ENCODE data around the gene LIPC. TPM values are rescaled to one million over a fixed set of nuclear protein-coding genes. Genes with fewer than 3 reads are reported as not detected.

LIPC gene
- total and polyA plus RNA-seq, 2 of the 4 experiments (the other 2 are of a cell fraction), result 0.07 TPM; not detected in 1

GRCh38 chr15:58568157-58568571, 136.4 kb downstream of the LIPC start:
- intact Hi-C loops (cut with micrococcal nuclease), result no loop called here

More at GRCh38 chr15:58568157-58568571, 136.4 kb downstream of the LIPC start:
- Histone ChIP-seq H2BK120ac (ENCODE audit: low read depth, low read length) (no peak overlapping the region), H3K4me3 (ENCODE audit: insufficient read depth, low read depth, low read length) (no peak overlapping the region), H3K4ac (ENCODE audit: low read depth, low read length) (no peak overlapping the region), H2BK15ac (ENCODE audit: low read depth, low read length) (no peak overlapping the region), H4K20me1 (ENCODE audit: insufficient read depth, low read length) (no peaks in the 10 kb centered on the region), H4K8ac (ENCODE audit: low read depth in 2 of 2, low read length in 2 of 2) (no peak overlapping the region; a peak in 1 of 4 replicates), H2AFZ (replicated peaks; ENCODE audit: low read length, poor library complexity) (no peak overlapping the region), H3K9me3 (ENCODE audit: control insufficient read depth, insufficient read depth, low read length) (peaks cover 3% of the 10 kb centered on the region; the same call in 1 of the 2 replicates), H2AK5ac (ENCODE audit: low read depth, low read length) (no peak overlapping the region), H3K27ac (ENCODE audit: insufficient read depth, low read length) (no peak overlapping the region), H3K23ac (ENCODE audit: low read depth, low read length) (no peak overlapping the region; the same call in 1 of the 2 replicates), H3K9ac (ENCODE audit: low read depth, low read length) (no peak overlapping the region), H3K9me1 (ENCODE audit: insufficient read depth, low read length) (no peaks in the 10 kb centered on the region), H3K27me3 (ENCODE audit: control insufficient read depth, insufficient read depth, low read length) (no peaks in the 10 kb centered on the region), H3K4me1 (ENCODE audit: control insufficient read depth, insufficient read depth, low read length) (no peaks in the 10 kb centered on the region), H2AK9ac (replicated peaks; ENCODE audit: low read depth, low read length, poor library complexity) (no peak overlapping the region), H3K79me1 (ENCODE audit: low read depth in 1 of 2, low read length in 2 of 2) (no peaks in the 10 kb centered on the region), H4K5ac (ENCODE audit: low read depth, low read length) (no peak overlapping the region), H3K14ac (replicated peaks; ENCODE audit: low read depth, low read length) (no peak overlapping the region; the same call in 1 of the 2 replicates), H2BK20ac (ENCODE audit: low read depth, low read length) (no peak overlapping the region), H3K4me2 (ENCODE audit: low read depth, low read length) (no peak overlapping the region), H4K91ac (ENCODE audit: insufficient read depth, low read depth, low read length) (no peak overlapping the region), H3K36me3 (ENCODE audit: control insufficient read depth, insufficient read depth, low read length) (no peaks in the 10 kb centered on the region), H2BK5ac (ENCODE audit: low read depth, low read length, poor library complexity, severe bottlenecking) (no peak overlapping the region), H3K18ac (ENCODE audit: low read depth, low read length) (no peak overlapping the region), H3K56ac (ENCODE audit: extremely low read depth, insufficient read depth, low read length) (no peak overlapping the region)
- dilution Hi-C loops (cut with HindIII; ENCODE audit: low sequenced_read_pairs, unreplicated experiment), result no loop called here
- ATAC-seq (ENCODE audit: low read depth) (no peak), DNase-seq (no peak)
- ChIA-PET CTCF (no interaction called here), POLR2A (ENCODE audit: unreplicated experiment) (interaction anchor here (0.6 kb wide), 1 partner anchor 89 kb away, joined by 3 read pairs; no protein-coding TSS in a partner anchor)
- in situ Hi-C loops (cut with MboI; ENCODE audit: low sequenced_read_pairs), result no loop called here
- no peak for TF ChIP-seq CHD1 (IDR thresholded peaks at IDR 0.05; ENCODE audit: low read depth, low read length)
- no peak for TF ChIP-seq MXI1 (IDR thresholded peaks at IDR 0.05; ENCODE audit: borderline replicate concordance, low read depth, low read length)
- TF ChIP-seq CTCF (conservative IDR thresholded peaks at IDR 0.05; ENCODE audit: low read depth, low read length), result no peak
- TF ChIP-seq NFE2L2 (IDR thresholded peaks at IDR 0.05; ENCODE audit: low read depth, low read length), result no peak
- no peak for TF ChIP-seq MAZ (IDR thresholded peaks at IDR 0.05; ENCODE audit: borderline replicate concordance, low read depth, low read length)
- no TSS peak for BruUV-seq (replicated peaks)
- WGBS, 2 experiments (ENCODE audit: extremely low coverage in 2 of 2, insufficient read length in 1 of 2), result no CpG with 5 or more reads among the region's 2 CpGs

Data from IMR-90 (cell line).